NCI-H524 treated with DMSO at 0.1 percent for 48 hours (cell line): ENCODE data around the gene PAX3.

Experiments used
- DNase-seq: peaks from one replicate; lab custom pipeline; 2025; lab: John Stamatoyannopoulos, UW

PAX3 gene

DNA sequence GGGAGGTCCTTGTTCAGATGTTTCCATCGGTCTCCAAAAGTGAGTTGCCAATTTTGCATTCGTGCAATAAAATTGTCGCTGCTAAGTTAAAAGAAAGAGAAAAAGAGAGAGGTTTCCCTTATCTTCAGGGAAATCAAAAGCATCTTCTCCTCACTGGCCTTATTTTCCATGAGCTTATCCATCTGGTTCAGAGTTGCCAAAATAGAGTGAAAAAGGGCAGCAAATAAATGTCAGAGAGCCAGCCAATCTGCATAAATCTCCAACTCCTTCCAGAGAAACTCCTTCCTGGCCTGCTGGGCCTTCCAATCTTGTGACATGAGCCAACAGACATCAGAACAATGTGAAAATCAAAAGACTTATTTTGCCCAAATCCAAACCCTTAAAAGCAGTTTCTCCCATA, 28.4 kb downstream of the PAX3 start:
- no peak for DNase-seq

DNA sequence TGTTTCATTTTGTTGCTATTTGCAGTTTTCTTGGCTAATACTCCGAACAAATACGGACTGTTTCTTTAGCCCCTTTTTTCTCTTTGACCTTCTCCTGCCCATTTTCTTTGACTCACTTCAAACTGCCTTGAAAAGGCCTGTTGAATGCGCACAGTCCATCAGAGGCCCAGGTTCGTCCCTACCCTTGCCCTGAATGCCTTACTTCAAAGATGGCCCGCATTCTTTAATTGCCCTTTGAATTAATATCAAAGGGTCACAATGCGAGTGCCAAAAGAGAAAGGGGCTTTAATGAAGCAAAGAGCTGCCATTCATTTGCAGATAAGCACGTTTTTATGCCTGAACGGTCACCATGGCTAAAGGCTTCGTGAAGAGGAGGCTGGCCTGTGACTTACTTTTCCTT, 29.7 kb downstream of the PAX3 start:
- no peak for DNase-seq

DNA sequence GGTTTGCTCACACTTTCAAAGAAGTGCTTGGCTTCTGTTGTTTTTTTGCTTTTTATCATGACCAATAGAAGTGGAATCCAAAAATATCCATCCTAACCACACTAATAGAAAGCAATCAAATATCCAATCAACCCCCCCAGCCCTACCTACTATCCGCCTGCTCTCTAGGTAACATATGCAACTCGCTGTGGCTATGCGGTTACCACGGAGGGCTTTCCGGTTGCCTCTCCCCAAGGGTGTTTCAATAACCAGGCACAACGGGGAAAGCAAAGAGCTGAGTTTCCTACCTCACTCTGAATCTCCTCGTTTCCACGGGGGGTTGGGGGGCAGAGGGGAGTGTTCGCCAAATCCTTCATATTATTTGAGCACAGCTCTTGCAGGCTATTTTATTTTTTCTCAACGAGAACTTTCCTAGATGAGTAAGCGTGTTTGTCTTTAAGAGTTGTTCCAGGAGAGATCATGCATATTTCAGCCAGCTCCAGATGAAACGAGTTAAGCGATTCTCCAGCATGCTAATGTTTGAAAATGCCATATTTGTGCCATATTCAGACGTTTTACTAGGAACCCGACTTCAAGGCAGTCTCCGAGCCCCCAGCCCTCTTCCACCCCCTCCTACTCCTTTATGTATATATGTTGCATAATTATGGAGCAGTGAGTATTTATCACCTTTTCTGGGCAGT, 30.3 kb downstream of the PAX3 start:
- DNase-seq = no peak

DNA sequence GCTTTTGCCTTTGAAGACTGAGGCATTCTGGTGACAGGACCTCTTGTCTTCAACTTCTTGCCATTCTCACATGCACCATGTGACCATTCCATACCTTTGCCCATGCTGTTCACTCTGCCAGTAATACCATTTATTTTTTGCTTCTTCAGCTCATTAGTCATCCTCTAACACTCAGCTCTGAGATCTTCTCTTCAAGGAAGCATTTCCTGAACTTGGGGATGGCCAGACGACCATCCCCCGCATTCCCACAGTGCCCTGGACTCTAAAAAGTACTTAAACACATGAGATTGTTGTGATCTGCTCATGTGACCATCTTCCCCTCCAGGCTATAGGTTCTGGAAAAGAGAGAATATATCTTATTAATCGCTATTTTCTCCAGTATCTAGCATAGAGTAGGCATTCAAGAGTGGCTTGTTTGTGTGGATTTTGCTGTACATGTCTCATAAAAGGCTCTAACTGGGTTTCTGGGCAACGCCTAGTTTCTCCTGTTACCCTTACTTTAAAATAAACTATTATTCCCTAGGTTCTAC, 33.9 kb downstream of the PAX3 start:
- DNase-seq = no peak

DNA sequence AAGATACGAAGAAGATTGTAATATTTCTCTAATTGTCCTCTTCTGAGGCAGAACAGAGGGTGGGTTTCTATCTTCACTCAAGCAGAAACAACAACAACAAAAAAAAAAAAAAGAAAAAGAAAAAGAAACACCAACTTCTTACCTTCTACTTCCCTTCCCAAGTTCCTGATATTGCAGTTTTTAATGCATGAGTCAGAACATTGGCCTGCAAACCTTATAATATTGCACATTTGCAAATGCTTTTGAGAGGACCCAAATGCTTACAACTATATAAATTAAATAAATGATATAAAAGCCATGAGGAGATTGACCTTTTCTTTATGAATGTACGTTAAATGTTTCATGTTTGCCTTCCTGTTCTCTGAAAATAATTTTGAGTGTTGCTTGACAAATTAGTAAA, 37.3 kb downstream of the PAX3 start:
- DNase-seq = no peak

DNA sequence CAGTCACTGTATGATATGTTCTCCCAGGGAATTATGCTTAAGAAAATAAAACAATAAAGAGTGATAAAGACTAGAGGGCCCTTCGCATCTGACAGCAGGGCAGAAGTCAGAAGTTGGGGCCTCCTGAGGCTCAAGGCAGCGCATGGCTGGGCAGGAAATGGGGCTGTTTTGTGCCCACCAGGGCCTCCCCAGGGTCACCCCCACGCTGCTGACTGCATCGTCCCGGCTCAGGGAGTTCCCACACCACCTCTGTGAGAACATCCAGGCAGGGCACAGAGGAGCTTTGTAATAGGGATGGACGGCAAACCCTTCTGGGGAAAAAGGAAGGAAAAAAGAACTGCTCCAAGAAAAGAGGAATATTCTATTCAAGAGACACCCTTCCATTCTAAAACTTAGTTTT, 41.2 kb downstream of the PAX3 start:
- no peak for DNase-seq

DNA sequence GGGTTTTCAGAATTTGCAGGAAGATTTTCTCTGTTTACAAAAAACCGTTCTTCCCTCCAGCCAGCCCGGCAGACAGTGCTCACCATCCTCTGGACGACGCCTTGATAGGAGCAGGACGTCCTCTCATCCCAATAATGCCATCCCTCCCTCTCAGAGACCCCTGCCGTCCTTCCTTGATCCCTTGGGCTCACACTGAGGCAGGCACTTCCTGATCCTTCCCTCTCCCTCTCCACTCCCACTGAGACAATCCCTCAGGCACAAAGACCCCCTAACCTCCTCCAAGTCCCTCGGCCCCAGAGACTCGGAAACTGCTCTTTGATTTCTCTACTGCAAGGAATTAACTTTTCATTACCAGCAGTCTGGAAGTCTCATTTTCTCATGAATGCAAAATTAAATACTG, 42.5 kb downstream of the PAX3 start:
- no peak for DNase-seq

DNA sequence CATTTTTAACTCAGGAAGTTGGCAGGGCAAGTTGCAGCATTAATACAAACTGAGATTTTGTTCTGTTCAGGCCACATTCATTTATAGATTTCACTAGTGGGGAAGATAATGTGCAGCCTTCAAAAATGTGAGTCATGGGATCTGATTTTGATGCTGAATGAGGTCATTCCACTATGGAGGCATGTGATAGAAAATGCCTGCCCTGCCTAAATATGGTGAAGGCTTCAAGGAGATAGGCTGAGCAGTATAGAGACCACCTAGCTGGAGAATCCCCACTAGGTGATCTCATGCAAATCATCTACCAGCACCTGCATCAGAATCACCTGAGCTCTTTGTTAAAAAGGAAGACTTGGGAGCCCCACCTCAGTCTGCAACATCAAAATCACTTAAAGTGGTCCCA, 43.7 kb downstream of the PAX3 start:
- DNase-seq = no peak

DNA sequence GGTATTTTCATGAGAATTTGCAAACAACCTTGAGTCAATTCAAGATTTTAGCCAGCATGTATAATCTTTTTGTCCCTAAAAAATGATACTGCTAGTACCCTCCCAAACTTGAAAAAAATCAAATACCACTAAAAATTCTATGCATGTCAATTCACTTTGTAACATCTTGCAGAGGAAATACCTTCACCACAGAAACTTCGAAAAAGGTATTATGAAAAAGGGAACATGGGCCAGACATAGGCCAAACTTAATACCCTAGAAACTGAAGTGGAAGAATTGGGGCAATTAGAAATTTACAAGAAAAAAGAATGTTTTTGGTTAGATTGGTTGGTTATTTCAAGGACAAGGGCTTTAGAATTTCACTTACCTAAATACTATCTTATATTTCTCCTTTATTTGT, 48.5 kb downstream of the PAX3 start:
- no peak for DNase-seq

DNA sequence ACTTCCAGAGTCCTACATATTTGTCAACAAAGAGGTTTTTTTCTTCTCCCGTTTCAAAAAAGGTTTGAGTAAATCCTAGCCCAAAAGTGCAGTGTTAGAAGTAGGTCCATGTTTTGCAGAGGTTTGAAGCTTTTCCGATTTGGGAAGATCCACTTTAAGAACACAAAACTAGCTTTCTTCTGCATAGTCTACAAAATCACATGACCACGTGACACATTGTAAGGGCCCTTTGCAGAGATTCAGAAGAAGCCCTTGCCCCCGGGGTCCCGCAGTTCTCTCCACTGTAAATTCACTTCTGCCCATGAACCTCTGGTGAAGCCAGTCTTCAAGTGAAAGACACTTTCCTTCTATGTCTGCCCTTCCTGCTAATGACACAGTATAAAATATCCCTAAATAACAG, 49.4 kb downstream of the PAX3 start:
- DNase-seq = no peak

DNA sequence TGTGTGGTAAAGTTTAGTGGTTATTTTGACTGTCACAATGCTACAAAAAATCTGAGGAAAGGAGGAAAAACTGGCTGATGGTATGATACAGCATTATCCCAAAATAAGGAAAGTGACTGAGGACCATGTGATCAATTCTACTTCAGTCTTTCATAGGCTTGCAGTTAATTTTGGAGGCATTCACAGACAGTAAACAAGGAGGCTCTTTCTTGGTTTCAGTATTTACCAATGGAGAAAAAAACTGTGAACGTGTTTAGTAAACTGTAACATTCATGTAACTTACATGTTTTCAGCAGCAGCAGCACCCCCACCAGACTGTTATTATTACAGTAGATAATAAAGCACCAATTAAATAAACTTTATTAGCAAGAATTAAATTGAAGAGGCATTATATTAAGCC, 50.0 kb downstream of the PAX3 start:
- no peak for DNase-seq

DNA sequence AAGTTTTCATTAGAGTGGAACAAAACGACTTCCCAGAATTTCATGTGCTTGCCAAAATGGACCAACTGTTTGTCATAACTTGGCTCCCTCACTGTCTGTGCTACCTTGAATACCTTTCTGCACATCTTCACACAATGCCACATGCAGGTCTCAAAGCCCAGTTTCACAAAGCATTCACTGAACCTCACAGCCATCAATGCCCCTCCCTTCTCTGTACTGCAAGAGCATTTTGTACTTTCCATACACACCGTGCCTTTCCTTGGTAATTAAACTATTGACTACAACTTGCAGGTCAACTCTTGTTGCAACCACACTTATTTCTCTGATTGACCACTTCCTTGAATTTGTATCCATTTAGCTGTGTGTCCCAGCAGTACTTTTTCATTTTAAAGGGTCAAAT, 50.5 kb downstream of the PAX3 start:
- no peak for DNase-seq

DNA sequence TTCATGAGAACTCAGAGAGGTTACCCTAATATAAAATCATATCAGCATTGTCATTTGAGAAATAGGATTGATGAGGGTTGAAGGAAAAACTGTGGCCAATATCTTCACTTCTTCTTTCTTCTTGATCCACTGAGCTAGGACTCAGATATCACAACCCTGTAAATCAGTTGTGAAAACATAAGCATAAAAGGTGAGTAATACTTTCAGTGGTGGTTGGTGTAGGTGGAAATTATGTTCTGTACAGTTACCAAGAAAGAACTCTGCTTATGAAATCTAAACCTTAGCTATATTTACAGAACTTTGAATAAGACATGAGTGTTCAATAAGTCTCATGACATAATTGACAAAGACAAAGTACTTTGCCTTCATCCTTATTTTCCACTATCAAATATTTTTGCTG, 56.3 kb downstream of the PAX3 start:
- DNase-seq = no peak

DNA sequence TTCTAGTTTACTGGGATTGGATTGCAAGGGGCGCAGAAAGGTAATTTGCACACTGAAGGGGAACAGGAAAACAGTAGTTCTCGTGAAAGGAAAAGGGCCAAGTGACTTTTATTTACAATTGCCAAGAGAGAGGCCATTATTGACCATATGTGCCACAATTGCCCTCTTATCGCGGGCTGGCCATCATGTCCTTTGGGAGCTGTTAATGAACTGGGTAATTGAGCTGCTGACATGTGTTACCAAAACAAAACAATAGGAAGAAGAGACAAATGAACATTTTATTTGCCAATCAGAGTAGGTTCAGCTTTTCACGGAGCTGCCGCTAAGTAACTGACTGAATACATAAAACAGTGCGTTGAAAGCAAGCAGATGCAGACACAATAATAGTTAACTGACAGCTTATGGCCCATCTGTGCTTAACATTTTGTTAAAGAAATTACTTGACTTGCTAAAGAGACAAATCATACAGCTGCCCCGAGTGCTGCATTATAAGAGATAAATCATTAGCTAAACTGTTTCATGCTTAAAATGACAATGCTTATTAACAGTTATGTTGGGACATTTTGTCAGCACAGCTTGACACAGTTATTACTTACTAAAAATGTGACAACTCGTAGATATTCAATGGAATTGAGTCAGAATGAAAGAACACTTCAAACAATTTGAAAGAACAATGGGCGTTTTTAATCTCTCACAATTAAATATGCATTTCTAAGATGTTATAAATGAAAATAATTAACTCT, 57.5 kb downstream of the PAX3 start:
- peak; percentile 61 for DNase-seq

DNA sequence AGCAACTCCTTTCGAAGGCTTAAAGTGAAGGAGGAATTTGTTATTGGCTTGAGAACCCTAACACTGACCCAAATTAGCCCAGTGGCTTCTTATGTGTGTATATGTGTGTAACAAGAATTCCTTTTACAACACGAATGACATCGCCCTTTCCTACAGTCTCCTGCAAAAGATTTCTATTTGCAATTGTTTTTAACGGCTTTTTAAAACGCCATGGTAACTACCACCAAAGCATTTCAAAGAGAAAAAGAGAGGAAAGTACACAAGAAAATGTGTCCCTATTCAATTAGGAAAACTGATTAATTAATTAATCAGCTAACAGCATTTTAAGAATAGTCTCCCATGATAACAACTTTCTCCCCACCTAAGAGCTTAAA, 58.1 kb downstream of the PAX3 start:
- no peak for DNase-seq

DNA sequence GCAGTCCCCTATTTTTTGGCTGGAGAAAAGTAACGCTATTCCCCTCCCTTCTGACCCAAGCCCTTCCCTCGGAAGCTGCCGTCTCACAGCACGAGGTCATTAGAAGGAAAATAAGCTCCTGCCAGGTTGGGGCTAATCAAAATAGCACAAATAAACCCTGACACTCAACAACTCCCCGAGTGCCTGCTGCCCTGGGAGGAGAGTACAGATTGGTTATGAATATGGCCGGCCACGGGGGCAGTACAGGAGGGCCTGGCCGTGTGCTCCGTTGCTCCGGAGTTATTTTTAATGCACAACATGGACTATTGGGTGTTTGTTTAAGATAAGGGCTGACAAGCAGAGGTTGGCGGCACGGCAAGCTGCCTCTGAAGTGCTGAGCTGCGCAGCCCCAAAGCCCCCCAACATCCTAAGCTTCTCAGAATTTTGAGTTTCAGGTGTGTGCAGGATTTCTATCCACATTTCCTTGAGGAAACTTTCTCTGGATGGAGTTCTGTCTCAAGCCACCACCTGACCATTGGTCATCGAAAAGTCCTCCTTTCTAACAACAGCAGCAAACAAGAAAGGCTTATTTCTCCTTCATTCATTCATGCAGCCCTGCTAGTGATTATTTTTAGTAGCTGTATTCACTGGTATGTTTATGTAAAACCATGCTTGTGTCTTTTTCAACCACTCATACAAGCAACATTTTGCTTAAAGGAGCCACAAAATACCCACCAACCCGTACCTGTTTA, 58.7 kb downstream of the PAX3 start:
- DNase-seq = no peak

DNA sequence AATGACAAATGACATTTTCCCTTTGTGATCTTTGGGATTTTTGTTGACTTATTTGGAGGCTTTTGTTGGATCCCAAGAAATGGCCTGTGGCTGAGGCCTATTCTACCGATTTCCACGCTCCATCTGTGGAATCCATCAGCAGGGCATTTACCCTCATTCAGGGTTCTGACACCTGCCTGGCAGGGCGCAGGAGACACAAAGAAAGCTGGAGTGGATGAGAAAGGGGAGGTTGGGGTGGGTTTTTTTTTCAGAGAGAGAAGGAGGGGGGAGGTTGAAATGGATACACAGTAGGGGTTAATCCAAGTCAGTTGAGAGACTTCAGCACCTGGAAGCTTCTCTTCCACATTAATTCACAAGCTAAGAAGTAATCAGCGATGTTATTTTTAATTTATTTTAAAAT, 59.7 kb downstream of the PAX3 start:
- DNase-seq = no peak

DNA sequence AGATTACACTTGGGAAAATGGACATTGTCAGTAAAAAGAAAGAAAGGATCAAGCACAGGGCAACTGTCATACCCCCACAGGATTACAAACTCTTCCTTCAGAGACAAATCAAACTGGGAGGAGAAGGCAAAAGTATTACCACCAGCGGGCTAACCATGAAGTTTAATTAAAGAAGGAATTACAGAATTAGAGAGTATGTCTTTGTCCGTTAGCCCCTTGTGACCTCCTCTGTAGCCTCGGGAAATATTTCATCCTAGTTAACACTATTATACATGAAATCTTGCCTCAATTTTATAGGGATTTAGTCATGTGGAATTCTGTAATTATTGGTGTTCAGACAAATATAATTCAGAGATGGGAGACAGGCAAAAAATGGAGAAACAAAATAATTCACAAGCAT, 60.7 kb downstream of the PAX3 start:
- no peak for DNase-seq

DNA sequence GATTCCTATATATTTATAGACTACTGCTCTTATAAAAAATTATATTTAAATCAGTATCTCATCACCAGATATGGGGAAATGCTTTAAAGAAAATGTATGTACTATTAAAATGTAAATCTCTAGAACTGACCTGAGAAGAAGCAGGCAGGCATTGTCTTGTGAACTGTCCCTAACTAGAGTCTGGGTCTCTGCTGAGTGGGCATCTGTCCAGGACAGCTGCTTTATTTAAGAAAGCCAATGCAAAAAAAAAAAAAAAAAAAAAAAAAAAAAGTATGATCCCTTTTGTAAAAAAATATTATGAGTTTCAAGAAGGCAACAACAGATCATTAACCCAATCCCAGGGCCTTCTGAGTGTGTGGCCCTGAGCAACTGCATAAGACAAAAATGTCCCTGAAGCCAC, 66.0 kb downstream of the PAX3 start:
- peak; percentile 9 for DNase-seq

DNA sequence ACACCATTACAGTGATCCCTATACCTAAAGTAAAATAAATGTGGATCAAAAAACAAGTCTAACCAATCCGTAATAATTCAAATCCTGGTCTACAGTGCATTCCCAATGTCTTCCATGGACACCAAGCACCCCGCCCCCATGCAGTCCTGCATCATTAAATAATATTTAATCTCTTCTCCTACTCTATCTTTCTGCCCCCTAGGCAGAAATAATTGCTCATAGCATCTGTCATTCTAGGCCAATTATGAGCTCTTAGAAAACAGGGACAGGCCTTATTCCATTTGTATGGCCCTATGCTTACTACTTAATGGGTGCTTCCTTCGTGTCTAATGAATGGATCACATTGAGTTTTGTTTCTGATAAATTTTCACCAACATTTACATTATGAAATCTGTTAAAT, 66.4 kb downstream of the PAX3 start:
- DNase-seq = peak; percentile 65

DNA sequence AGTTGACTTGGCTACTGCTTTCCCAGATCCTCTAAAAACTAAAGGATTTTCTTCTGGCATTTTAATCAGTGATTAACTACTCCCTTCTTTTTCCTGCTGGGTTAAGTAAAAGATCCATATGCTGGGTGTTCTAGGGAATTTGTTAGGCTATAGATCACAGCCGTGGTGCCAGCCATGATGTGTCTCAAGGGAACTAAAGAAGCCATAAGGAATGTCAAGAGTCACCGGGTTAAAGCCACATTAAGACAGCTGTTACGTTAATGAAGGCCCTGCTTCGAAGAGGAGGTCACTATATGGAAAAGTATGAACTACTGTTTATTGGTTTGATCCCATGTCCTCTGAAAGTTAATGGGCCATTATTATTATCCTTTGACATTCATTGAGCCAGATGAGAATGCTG, 70.7 kb downstream of the PAX3 start:
- peak; percentile 85 for DNase-seq

DNA sequence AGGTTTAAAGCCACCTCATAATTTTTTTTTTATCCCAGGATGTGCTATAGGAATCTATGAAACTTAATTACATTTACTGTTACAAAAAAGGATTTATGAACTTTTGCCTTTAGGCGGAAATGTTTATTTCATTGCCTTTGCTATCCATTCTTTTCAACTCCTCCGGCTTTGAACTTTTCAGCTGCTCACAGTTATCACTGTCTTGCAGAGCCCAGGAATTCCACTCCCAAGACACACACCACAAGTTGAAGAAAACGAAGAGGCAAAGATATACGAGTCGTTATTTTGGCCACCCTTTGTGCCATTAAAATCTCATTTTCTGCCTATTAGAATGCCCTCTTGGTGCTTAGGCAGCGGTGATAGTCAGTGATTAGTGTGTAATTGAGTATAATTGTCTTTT, 80.0 kb downstream of the PAX3 start:
- no peak for DNase-seq

DNA sequence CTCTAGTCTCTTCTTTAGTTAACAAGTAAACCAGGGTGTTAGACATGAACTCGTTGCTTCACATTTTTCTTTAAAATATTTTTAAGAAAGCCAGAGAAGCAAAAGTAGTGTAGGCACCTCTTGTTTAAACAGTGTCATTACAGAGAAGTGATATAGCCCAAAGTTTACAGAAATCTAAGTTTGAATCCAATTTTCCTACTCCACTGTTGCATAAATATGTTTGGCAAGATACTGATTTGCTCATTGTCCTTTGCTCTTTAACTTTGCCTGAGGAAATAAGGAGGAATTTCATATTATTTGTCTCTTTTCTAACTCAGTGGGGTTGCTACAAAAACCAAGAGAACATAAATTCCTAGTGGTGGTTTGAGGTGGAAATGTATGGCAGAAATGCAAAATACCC, 81.1 kb downstream of the PAX3 start:
- no peak for DNase-seq
